ENCODE measurements around the gene DHX9.
A peak's percentile ranks its signal among the peaks of the same experiment; 100 is the strongest.

GRCh38 chr1:182888736-182889531 lies 49.8 kb downstream of the DHX9 start:
- TF ChIP-seq, protein P1, sequence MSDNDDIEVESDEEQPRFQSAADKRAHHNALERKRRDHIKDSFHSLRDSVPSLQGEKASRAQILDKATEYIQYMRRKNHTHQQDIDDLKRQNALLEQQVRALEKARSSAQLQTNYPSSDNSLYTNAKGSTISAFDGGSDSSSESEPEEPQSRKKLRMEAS (IDR thresholded peaks at IDR 0.05) = no peak
- TF ChIP-seq, protein P2, sequence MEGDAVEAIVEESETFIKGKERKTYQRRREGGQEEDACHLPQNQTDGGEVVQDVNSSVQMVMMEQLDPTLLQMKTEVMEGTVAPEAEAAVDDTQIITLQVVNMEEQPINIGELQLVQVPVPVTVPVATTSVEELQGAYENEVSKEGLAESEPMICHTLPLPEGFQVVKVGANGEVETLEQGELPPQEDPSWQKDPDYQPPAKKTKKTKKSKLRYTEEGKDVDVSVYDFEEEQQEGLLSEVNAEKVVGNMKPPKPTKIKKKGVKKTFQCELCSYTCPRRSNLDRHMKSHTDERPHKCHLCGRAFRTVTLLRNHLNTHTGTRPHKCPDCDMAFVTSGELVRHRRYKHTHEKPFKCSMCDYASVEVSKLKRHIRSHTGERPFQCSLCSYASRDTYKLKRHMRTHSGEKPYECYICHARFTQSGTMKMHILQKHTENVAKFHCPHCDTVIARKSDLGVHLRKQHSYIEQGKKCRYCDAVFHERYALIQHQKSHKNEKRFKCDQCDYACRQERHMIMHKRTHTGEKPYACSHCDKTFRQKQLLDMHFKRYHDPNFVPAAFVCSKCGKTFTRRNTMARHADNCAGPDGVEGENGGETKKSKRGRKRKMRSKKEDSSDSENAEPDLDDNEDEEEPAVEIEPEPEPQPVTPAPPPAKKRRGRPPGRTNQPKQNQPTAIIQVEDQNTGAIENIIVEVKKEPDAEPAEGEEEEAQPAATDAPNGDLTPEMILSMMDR (IDR thresholded peaks at IDR 0.05 in 2 of 3, conservative IDR thresholded peaks at IDR 0.05 in 1 of 3; ENCODE audit: borderline replicate concordance in 1 of 3, insufficient read depth in 1 of 3, low read depth in 2 of 3, low read length in 2 of 3) = no peak
- TF ChIP-seq POLR2A (IDR thresholded peaks at IDR 0.05; ENCODE audit: borderline replicate concordance, extremely low read depth, insufficient read depth, insufficient read length) (no peak), EZH2phosphoT487 (IDR thresholded peaks at IDR 0.05; ENCODE audit: borderline replicate concordance) (no peak), SIN3A (IDR thresholded peaks at IDR 0.05; ENCODE audit: low read depth) (0 out of 2 replicates have a peak, but pooled peaks have one; percentile 29), ELF1 (IDR thresholded peaks at IDR 0.05; ENCODE audit: borderline replicate concordance, low read depth) (no peak), EGR1 (IDR thresholded peaks at IDR 0.05; ENCODE audit: low read depth) (no peak), POLR2AphosphoS5 (IDR thresholded peaks at IDR 0.05; ENCODE audit: low read depth, low read length) (peak; percentile 13; the same call in 1 of the 2 replicates)

Measured in HCT116 (cell line).